Activated T-cell treated with anti-CD3 and anti-CD28 coated beads, Interleukin-2, amount 50 U/mL, for 4 hours (primary cell): ENCODE measurements around the gene RPH3AL. TPM values are rescaled to one million over a fixed set of nuclear protein-coding genes. Genes with fewer than 3 reads are reported as not detected.
A peak's percentile ranks its signal among the peaks of the same experiment; 100 is the strongest.

Source experiments
- ATAC-seq, 2 donors: fragments of 200-7000 bp; cut with Tn5 transposase; one replicate each; pipeline ENCODE4 v1.10.0; 2021
- DNase-seq: peaks from one replicate; pipeline ENCODE4 v3.0.0-alpha.2; 2020
- H3K27me3 Mint-ChIP-seq: one replicate; pipeline ENCODE4 v1.8.0; 2021; ENCODE audit warnings: low read depth, mixed read lengths
- H3K36me3 Mint-ChIP-seq: one replicate; pipeline ENCODE4 v1.8.0; 2022; ENCODE audit warnings: mixed read lengths; ENCODE audit not compliant: insufficient read depth
- H3K4me1 Mint-ChIP-seq: one replicate; pipeline ENCODE4 v1.8.0; 2021; ENCODE audit warnings: low read depth, mixed read lengths
- H3K4me3 Mint-ChIP-seq: one replicate; pipeline ENCODE4 v1.8.0; 2021; ENCODE audit warnings: mild to moderate bottlenecking, moderate library complexity, mixed read lengths
- H3K9me3 Mint-ChIP-seq: one replicate; pipeline ENCODE4 v1.8.0; 2021; ENCODE audit warnings: mixed read lengths
- total RNA-seq, 3 donors: library from RNA; stranded (reverse); gene quantifications; one replicate each; pipeline ENCODE4 v1.2.1, GENCODE V29; 2021

The RPH3AL gene
- total RNA-seq, 3 donors from 2014 or later, result 1.3 to 2.2 (median 1.9) TPM

DNA sequence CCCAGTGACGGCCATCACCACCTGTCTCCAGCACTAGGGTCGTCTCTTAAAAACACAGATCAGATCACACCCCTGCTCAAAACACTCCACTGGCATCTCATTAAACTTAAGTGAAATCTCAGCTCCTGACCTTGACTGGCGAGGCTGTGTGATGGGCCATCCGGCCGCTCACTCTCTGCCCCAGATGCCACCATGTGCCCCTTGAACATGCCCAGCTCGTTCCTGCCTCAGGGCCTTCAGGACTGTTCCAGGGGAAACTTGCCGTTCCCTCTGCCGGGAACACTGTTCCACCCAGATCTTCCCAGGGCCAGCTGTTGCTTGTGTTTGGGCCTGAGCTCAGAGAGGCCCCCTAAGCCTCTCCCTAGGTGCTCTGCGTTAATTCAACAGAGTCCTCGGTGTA lies 39.4 kb downstream of the RPH3AL start:
- Mint-ChIP-seq H3K4me1 (no peaks in the 10 kb centered on the region), H3K36me3 (no peaks in the 10 kb centered on the region), H3K9me3 (no peaks in the 10 kb centered on the region), H3K27me3 (no peaks in the 10 kb centered on the region), H3K4me3 (no peak overlapping the region)
- no peak for DNase-seq
- ATAC-seq, result no peak

- H3K9me3 Mint-ChIP-seq, result no peaks in the 10 kb centered on the region
- H3K27me3 Mint-ChIP-seq, result no peaks in the 10 kb centered on the region
Measured at GRCh38 chr17:312476-313148, 40.0 kb downstream of the RPH3AL start.

DNA sequence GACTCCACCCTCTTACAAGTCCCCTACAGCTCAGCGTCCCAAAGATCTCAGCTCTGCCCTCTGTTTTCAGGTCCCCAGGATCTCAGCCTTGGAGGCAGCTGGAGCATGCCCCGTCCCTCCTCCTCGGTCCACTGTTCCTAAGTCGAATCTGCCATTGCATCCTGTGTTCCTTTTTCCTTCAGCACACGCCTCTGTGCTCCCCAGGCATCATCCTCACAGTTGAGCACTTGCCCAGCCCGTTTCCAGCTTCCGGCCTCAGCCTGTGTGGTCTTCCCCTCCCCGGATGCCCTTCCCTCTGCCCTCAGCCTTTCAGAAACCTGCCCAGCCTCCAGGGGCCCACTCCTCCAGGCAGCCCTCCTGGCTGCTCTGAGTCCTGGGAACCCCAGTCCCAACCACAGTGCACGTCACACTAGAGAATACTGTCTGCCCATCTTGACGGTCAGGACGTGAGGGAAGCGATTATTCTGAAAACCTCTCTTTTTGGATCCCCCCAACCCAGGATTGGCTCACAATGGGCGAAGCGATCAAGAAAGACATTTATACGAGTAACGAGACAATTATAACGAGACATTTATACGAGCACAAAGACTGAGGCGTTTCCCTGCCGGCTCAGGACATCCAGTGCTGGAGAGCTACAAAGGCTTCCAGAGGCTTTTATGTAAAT lies 41.4 kb downstream of the RPH3AL start:
- no peaks in the 10 kb centered on the region for H3K9me3 Mint-ChIP-seq
- no peaks in the 10 kb centered on the region for H3K27me3 Mint-ChIP-seq
- no peaks in the 10 kb centered on the region for H3K4me1 Mint-ChIP-seq
- H3K4me3 Mint-ChIP-seq, result no peak overlapping the region
- DNase-seq (no peak), ATAC-seq (no peak)
- H3K36me3 Mint-ChIP-seq, result no peaks in the 10 kb centered on the region

More at GRCh38 chr17:312476-313148, 40.0 kb downstream of the RPH3AL start:
- no peak for ATAC-seq
- H3K4me3 Mint-ChIP-seq, result no peak overlapping the region
- no peaks in the 10 kb centered on the region for H3K36me3 Mint-ChIP-seq
- DNase-seq, result no peak
- H3K4me1 Mint-ChIP-seq, result no peaks in the 10 kb centered on the region

DNA sequence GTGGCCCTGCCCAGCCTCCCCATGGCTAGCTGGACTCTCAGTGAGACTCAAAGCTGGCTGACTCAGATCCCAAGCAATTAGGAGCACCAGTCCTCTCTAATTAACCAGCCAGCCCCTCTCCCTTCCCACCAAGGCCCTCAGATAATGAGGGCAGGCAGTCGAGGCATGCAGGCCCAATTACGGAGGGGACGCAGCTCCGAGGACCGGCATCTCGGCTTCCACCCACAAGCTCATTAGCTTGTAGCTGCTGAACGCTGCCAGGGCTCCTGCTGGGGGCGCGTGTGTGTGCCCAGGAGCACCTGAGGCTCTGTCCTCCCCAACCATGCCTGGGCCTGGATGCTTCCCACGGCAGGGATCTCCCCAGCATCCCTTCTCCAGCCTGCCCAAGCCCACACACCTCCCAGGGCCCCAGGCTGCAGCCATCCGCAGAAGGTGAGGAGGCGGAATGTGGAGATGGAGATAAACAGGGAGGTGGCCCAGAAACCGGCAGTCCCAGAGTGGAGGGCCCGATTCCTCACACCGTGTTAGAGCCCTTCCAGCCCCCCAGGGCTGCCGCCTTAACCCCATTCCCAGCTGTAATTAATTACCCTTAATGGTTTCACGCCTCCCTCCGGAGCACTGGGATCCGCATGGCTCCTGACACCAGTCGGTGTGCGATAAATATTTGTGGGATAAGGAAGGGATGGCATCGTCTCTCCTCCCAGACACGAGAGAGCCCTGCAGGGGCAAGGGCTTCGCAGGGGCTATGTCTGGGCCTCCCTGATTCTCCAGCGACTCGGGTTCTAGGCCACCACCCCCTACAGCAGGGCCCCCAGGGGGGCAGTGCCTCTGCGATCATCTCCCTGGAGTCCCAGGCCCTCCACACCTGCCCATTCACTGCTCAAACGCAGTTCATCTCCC lies 42.2 kb downstream of the RPH3AL start:
- no peak for ATAC-seq
- DNase-seq, result no peak
- H3K36me3 Mint-ChIP-seq, result no peaks in the 10 kb centered on the region
- no peaks in the 10 kb centered on the region for H3K4me1 Mint-ChIP-seq
- H3K9me3 Mint-ChIP-seq, result no peaks in the 10 kb centered on the region
- no peak overlapping the region for H3K4me3 Mint-ChIP-seq
- H3K27me3 Mint-ChIP-seq, result no peaks in the 10 kb centered on the region

DNA sequence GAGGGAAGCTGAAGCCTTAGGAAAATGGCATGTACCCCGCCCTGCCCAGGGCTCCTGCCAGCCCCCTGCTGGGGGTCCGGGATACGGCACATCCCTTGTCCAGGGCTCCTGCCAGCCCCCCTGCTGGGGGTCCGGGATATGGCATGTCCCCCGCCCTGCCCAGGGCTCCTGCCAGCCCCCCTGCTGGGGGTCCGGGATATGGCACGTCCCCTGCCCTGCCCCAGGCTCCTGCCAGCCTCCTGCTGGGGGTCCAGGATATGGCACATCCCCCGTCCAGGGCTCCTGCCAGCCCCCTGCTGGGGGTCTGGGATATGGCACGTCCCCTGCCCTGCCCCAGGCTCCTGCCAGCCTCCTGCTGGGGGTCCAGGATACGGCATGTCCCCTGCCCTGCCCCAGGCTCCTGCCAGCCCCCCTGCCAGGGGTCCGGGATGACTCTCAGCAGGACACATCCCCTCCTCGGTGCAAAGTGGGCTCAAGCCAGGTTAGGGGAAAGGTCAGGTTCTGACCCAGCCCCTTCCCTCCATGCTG lies 43.2 kb downstream of the RPH3AL start:
- Mint-ChIP-seq H3K9me3 (no peaks in the 10 kb centered on the region), H3K36me3 (no peaks in the 10 kb centered on the region), H3K4me1 (no peaks in the 10 kb centered on the region), H3K27me3 (no peaks in the 10 kb centered on the region), H3K4me3 (no peak overlapping the region)
- ATAC-seq (peak; percentile 72 to 76), DNase-seq (no peak)

DNA sequence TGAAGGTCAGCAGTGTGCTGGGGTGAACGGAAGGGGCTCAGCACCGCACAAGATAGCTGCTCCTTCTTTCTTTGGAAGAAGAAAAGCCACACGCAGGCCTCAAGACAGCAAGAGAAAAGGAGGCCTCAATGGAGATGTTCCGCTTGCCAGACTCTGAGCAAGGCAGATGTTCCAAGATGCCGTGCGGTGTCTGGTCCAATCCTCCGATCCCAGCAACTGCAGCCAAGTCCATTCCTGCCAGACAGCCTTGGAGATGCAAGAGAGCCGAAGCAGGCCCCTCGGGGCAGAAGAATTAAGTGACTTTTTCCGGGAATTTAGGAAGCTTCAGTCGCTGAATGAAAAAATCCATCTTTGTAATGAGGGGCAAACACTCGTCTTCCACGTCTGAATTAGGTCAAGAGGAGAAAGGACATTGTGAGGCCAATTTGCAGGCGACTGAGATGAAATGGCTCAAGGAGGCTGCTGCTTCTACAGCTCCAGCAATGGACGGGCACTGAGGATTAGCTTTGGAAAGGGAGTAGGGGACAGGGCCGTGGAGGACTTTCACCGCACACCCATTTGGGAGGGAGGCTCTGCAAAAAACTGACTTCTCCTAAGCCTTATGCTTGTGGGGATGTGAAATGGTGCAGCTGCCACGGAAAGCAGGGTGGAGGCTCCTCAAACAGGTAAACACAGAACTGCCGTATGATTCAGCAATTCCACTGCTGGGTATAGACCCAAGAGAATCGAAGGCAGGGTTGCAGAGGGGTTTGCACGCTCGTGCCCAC lies 44.7 kb downstream of the RPH3AL start:
- no peaks in the 10 kb centered on the region for H3K27me3 Mint-ChIP-seq
- DNase-seq, result no peak
- no peaks in the 10 kb centered on the region for H3K36me3 Mint-ChIP-seq

GRCh38 chr17:307295-307691 lies 45.3 kb downstream of the RPH3AL start:
- DNase-seq (no peak), ATAC-seq (no peak)
- Mint-ChIP-seq H3K4me1 (no peaks in the 10 kb centered on the region), H3K27me3 (no peaks in the 10 kb centered on the region), H3K4me3 (no peak overlapping the region), H3K36me3 (no peaks in the 10 kb centered on the region), H3K9me3 (no peaks in the 10 kb centered on the region)

More for the DNA sequence above, 44.7 kb downstream of the RPH3AL start:
- H3K4me3 Mint-ChIP-seq, result no peak overlapping the region
- ATAC-seq, result no peak
- no peaks in the 10 kb centered on the region for H3K9me3 Mint-ChIP-seq
- H3K4me1 Mint-ChIP-seq, result no peaks in the 10 kb centered on the region

- ATAC-seq, result no peak
- DNase-seq, result no peak
- no peaks in the 10 kb centered on the region for H3K4me1 Mint-ChIP-seq
- H3K4me3 Mint-ChIP-seq, result no peak overlapping the region
- H3K36me3 Mint-ChIP-seq, result no peaks in the 10 kb centered on the region
- H3K9me3 Mint-ChIP-seq, result no peaks in the 10 kb centered on the region
- H3K27me3 Mint-ChIP-seq, result no peaks in the 10 kb centered on the region
Measured at GRCh38 chr17:306536-307294, 45.9 kb downstream of the RPH3AL start.

- DNase-seq (no peak), ATAC-seq (no peak)
- no peaks in the 10 kb centered on the region for H3K9me3 Mint-ChIP-seq
- no peak overlapping the region for H3K4me3 Mint-ChIP-seq
- no peaks in the 10 kb centered on the region for H3K27me3 Mint-ChIP-seq
- H3K36me3 Mint-ChIP-seq, result no peaks in the 10 kb centered on the region
- no peaks in the 10 kb centered on the region for H3K4me1 Mint-ChIP-seq
Measured at GRCh38 chr17:306116-306515, 46.5 kb downstream of the RPH3AL start.

GRCh38 chr17:305090-305976 lies 47.3 kb downstream of the RPH3AL start:
- ATAC-seq, result no peak
- no peak for DNase-seq
- no peaks in the 10 kb centered on the region for H3K27me3 Mint-ChIP-seq

DNA sequence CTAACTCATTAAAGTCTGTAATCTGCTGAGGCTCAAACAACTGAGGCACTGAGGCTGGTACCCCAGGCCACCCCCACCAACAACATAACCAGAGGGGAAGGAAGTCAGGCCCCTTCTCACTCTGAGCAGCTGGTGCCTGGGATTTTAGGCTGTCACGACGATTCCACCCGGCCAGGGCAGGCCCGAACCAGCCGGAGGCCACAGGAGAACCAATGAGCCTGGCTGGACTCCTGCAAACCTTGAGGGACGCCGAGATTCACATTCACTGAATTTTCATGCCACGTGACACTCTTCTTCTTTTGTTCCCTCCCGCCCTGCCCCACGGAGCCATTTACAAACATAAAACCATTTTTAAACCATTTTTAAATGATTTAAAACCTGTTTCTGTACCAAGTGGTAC lies 48.1 kb downstream of the RPH3AL start:
- no peak for ATAC-seq
- no peak overlapping the region for H3K4me3 Mint-ChIP-seq
- no peaks in the 10 kb centered on the region for H3K36me3 Mint-ChIP-seq
- no peaks in the 10 kb centered on the region for H3K4me1 Mint-ChIP-seq
- DNase-seq, result no peak
- no peaks in the 10 kb centered on the region for H3K27me3 Mint-ChIP-seq
- no peaks in the 10 kb centered on the region for H3K9me3 Mint-ChIP-seq

More at GRCh38 chr17:305090-305976, 47.3 kb downstream of the RPH3AL start:
- Mint-ChIP-seq H3K4me3 (no peak overlapping the region), H3K9me3 (no peaks in the 10 kb centered on the region), H3K36me3 (no peaks in the 10 kb centered on the region), H3K4me1 (no peaks in the 10 kb centered on the region)

DNA sequence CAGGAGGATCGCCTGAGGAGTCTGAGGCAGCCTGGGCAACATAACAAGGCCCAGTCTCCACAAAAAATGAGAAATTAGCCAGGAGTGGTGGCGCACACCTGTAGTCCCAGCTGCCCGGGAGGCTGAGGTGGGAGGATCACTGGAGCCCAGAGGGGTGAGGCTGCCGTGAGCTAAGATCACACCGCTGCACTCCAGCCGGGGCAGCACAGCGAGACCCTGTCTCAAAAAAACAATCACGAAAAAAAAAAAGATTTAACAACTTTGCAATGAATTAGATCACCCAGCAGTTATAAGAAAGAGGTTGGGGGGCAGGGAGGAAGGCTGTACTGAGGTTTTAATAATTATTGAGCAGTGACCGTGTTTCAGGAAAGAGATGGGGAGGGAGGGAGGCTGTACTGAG lies 49.4 kb downstream of the RPH3AL start:
- Mint-ChIP-seq H3K9me3 (no peaks in the 10 kb centered on the region), H3K4me3 (no peak overlapping the region), H3K36me3 (no peaks in the 10 kb centered on the region), H3K4me1 (no peaks in the 10 kb centered on the region), H3K27me3 (no peaks in the 10 kb centered on the region)
- DNase-seq (no peak), ATAC-seq (no peak)
